HG03064 (cell line): ENCODE data around the gene XDH.

Experiments used
- ATAC-seq: cut with Tn5 transposase; IDR thresholded peaks from one replicate; pipeline ENCODE4 v1.9.1; 2021; ENCODE audit warnings: low read depth; ENCODE audit not compliant: unreplicated experiment

XDH gene

DNA sequence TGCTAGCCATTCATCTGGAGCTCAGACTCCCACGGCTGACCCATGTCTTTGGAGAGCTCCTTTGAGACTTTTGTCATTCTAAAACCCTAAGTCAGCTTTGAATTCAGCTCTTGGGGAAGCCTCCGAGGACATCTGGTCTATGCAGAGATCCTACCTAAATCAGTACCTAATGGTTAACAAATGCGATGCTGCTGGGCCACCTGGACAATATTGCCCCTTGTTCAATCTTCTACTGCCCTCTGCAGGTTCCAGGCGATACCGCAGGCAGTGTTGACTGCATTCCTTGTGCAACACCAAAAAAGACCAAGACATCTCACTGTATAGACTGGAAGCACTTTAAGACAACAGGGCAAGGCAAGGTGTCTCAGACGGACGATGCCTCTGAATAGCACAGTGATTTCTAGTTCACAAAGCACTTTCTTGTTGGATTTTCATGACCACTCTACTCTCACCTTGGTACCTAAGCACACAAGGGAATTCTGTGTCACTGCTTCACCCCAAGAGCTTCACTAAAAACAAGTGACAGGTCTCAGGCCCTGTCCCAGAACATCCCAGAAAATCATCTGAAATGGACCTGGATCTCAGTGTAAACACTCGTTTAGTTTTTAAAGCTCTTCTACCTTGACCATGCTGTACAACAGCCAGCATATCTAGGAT is 80.9 kb downstream of the XDH start:
- ATAC-seq: peak; percentile 63

DNA sequence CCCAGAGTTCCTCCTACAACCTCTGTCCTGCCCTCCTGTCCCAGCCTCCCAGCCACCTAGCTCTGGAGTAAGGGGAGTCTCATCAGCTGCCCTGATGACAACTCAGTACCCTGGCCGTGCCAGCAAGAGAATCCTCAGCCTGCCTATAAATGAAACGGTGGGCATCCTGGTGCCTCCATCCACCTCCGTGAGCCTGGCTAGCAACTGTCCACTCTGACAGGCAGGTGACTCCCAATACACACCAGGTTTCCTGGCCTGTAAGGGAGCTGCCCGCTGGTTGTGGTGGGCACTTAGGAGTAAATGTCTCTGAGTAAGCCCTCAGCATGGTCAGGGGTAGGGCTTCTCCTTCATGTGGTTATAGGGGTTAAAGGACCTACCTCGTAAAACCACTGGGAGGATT is 81.5 kb downstream of the XDH start:
- ATAC-seq: no peak

GRCh38 chr2:31332521-31332920 is 82.0 kb downstream of the XDH start:
- no peak for ATAC-seq

GRCh38 chr2:31331156-31331555 is 83.4 kb downstream of the XDH start:
- ATAC-seq: no peak

DNA sequence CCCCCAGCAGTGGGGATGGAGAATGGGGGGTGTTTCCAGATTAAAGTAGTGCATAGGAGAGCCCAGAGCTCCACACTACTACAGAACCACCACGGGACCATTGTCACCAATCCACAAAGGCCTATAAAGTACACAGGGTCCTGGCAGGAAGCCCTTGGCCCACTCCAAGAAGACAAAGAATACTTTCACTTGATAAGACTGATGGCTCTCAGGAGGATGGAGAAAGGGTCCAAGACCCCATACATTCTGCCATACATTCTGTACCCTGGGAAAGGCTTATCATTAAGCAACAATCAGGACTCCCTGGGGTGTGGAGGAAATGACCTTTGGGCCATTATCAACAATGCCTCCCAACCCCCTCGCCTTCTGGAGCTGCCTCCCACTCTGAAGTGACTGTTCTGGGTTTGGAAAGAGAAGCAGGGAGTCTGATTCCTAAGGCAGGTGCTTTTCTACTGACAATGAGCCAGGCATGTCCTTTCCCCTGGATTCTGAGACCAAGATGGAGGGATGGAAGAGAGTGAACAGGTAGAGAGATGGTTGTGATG is 85.4 kb downstream of the XDH start:
- ATAC-seq: no peak

DNA sequence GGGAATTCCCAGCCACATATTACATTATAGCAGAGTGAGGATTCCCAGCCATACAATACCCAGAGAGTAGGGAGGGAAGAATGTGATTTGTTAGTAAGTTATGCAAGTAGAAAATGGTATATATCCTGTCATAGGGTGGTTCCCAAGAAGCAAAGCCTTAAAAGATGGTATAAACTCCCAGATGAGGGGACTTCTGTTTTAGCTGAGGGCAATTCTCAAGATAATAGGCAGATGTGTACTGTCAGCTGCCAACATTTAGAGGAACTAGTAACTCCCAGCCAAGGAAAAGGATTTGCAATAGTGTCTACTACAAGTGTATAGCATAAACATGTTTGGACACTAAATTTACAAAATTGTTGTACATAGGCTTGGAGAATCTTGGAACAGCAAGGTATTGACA is 86.5 kb downstream of the XDH start:
- ATAC-seq: no peak

- ATAC-seq: no peak
These were observed 87.0 kb downstream of the XDH start for GRCh38 chr2:31327505-31327904.

GRCh38 chr2:31324016-31324633 is 90.4 kb downstream of the XDH start:
- peak; percentile 56 for ATAC-seq

GRCh38 chr2:31322371-31322770 is 92.2 kb downstream of the XDH start:
- ATAC-seq: no peak

DNA sequence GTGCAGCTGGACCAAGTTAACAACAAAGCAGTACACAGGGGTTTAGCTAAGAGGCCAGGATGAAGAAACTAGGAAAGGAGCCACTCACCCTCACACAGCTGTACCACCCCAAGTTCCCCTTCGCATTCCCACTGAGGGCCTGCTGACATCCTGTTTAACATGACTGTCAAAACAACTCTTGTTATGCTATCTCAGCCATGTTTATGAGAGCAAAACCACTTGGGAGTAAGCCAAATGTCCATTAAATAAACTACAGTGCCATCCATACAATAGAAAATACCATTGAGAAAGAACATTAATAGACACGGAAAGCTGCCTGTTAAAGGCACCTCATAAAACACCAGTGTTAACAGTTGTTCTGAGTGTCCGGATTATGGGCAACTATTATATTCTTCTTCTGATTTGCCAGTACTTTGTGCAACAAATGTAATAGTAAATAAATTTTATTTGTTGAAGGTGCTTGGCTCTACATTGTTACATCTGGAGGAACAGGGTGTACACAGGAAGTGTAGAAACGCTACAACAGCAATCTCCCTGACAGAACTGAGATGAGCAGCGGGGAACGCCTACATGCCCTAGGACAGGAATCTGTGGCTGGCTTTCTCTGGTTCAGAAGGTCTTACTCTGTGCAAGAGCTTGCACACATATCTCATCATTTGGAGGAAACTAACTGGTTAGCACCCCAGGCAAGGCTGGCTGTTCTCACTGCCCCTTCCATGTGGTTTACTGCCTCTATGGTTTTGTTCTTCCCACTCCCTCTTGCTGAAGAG is 95.0 kb downstream of the XDH start:
- ATAC-seq: peak; percentile 46

DNA sequence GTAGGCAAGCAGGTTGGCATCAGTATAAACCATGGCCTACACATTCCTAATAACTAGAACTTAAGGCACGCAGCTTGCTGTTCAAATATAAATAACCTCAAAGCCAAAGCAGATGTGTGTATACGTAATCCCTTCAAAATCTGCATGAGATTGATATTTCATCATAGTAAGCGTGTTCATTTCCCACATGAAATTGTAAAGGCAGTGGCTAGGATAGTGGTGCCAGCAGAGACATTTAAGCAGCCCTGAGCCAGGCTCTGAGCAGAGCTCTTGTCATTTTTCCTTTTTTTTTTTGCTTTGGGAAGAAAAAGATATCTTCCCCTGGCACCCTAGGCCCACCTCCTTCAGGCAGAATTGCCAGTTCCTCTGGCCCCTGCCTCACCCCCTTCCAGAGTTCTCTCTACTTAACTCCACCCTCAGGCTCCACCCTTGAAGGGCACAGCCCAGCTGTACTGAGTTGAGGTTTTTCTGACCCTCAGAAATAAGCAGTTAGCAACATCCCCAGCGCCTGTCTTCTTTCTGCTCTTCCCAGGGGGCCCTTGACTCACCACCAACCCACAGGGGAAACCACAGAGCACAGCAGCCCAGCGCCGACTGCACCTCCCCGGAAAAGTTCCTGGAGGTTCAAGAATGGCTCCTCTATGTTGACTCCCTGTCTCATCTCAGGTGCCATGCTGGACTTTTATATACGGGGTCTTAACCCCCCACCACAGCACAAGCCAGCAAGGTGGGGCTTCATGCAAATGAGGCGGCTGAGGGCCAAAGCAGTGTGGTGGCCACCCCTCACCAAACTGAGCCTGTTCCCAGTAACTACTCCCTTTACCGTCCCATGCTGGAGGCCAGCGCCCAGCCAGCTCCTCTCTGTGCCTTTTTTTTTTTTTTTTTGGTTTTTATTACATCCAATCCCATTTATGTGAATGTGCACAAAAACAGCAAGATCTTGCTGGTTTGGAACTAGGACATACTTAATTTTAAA is 95.9 kb downstream of the XDH start:
- no peak for ATAC-seq

DNA sequence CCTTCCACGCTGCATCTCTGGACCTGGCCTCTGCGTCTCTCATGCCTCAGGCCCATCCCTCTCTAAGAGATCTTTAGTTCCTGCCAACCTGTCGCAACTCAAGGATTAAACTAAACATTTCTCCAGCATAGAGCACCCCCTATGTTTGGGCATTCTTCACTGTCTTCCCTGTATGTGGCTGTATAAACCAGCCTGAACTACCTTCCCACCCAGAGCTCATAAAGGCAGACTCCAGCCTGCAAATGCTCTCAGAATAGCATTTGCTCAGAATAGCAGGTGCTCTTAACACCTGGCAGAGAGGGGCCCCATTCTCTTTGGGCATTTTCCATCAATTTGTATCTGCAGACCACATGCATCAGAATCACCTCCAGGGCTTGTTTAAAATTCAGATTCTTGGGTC is 97.1 kb downstream of the XDH start:
- ATAC-seq: no peak

GRCh38 chr2:31314761-31315160 is 99.8 kb downstream of the XDH start:
- no peak for ATAC-seq

DNA sequence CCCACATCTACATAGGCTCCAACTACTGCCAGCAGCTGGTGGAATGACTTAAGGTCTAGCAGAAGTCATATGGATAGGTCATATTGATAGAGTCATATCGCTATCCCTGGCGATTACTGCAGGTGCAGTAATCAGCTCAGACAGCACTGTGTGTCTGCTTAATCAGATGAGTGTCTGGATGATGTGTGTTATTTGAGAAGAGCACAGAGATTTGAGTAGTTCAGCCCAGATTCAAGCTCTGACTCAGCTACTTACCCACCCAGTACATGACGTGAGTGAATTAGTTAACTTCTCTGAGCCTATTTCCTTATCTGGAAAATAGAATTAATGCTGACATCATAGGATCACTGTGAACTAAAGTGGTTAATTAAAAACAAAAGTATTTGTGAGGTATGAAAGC is 101.6 kb downstream of the XDH start:
- no peak for ATAC-seq

DNA sequence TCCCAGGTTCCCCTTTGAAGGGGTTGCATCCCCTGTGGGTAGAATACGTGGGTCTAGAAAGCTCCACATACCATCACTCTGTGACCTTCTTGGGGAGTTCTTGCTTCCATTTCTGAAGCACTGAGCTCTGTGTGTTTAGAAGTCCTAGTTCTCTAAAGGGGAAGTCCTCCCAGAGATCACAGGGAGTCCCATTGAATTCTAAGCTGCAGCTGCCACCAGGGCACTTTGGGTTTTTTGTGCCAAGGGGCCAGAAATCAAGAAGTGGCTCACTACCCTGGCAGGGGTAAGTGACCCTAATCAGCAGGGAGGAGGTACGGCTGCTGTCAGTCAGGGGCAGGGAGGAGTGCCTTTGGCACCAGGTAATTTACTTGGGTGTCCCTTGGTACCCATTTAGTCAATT is 109.7 kb downstream of the XDH start:
- no peak for ATAC-seq

GRCh38 chr2:31302940-31303563 is 111.5 kb downstream of the XDH start:
- no peak for ATAC-seq

DNA sequence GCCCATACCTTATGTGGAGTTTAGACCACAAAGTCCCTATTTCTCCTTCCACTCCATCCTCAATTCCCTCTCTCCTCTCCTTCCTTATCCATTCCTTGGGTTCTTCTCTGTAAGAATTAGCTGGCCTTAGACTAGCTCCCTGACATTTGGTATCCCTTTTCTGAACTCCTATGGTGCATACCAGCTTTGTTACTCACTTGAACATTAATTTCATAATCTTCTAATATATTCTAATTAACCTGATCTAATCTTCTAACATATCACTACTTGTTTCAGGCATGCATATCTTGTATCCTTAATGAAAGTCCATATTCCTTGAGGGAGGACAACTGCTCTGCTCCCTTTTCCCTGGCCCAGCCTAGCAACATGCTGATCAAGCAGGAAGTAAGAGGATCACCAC is 114.2 kb downstream of the XDH start:
- no peak for ATAC-seq

GRCh38 chr2:31299547-31299946 is 115.0 kb downstream of the XDH start:
- no peak for ATAC-seq

DNA sequence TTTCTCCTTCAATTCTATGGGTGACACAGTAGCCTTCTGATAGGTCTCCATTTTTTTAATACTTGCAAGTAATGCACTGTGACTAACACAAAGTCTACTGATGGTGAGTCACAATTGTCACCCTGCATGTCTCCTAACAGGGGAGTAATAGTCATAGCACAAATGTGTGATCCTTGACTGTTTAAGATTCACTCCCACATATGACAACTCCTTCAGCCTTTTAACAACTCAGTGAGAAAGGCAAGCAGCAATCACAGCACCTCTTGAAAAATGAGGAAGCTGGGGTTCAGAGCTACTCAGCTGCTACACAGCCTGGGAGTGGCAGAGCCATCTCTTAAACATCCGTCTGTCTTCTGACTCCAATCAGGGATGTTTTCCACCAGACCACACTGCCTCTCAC is 116.8 kb downstream of the XDH start:
- ATAC-seq: no peak

DNA sequence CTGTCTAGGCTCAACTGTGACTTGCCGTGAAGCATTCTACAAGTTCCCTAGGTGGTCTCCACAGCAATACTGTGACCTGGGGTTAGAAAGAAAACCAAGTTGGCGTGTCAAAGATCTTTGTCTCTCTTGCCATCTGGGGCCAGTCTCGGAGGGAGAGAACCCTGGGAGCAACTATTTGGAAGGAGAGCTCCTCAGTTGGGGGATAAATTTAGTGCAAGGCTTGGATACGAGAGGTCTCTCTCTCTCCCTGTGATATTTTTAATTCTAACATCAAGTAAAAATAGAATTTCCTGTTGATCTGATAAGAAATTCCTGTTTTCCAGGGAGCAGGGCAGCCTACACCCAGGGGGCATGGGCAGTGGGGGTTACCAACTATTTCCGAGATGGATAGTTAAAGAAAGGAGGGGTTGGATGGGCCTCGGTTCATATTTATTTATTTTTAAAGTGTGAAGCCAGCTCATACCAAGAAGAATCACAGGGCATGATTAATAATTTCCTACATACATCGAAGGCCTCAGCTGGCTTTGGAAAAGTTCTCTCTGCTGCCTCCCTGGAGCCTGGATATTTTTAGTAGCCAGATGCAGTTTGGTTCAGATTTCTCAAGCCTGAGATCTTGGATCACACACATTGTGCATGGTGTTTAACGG is 117.8 kb downstream of the XDH start:
- ATAC-seq: no peak
